Activated T-helper 1 cell treated with Interleukin-2 at 50 U/mL for 16 hours (primary cell): ENCODE measurements around the gene FBXL14.
"Not testable (repeated sequence)": the region's sequence is repeated elsewhere in the genome, so short reads cannot be mapped to it uniquely, and the experiment has no call there.

ENCODE experiments used
- DNase-seq: peaks from one replicate; pipeline ENCODE4 v3.0.0-alpha.2; 2020; ENCODE audit warnings: low read depth

FBXL14 gene

DNA sequence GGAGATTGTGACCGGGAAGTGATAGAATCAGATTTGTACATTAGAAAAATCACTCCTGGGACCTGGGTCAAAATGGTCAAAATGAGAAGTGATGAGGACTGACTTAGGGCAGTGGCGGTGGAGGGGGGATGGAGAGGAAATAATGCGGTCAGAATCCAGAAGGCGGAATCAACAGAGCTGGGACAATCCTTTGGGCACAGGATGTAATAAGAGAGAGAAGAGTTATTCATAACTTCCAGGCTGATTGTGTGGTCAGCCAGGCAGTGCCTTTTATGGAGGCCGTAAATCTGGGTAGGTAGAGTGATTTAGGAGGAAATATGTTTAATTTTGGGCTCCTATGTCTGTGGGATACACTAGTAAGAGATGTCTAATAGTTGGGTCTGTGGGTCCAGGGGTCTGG lies 21.6 kb downstream of the FBXL14 start:
- no peak for DNase-seq

DNA sequence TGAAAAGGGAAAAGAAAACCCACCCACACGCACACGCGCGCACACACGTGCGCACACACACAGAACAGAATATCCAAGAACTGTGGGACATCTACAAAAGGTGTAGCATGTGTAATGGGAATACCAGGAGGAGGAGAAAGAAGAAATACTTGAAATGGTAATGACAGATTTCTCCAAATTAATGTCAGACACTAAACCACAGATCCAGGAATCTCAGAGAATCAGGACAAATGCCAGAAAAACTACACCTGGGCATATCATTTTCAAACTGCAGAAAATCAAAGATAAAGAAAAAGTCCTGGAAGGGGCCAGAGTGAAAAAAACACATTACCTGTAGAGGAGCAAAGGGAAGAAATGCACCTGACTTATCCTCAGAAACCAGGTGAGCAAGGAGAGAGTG lies 26.5 kb downstream of the FBXL14 start:
- no peak for DNase-seq

DNA sequence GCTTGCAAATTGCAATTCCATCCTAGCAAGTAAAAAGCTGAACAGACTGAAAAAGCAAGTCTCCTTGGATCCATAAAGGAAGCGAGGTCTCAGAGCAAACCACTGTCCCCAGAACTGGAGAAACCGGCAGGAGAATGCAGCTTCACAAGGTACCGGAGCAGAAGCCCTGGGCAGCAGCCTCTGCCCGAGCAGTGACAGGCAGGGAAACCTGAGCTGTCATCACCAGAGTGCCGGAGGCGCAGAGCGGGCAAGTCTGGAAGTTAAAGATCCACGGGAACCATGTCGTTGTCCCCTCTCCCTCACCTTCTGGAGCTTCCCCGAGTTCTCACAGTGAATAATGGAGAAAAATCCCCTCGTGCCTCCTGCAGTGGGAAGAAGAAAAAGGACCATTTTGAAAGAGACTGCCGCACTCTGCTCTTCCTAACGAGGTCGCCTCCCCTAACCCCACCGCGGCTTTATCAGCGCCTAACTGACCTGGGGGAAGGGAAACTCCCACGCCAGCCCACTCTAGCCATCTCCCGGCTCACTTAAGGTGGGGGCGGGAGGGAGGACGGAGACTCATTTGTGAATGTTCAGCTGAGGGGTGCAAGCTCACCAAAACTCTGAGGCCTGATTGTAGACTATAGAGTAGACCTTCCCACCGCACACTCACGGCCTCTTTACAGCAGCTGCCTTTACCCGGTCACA lies 27.8 kb downstream of the FBXL14 start:
- DNase-seq: no peak

DNA sequence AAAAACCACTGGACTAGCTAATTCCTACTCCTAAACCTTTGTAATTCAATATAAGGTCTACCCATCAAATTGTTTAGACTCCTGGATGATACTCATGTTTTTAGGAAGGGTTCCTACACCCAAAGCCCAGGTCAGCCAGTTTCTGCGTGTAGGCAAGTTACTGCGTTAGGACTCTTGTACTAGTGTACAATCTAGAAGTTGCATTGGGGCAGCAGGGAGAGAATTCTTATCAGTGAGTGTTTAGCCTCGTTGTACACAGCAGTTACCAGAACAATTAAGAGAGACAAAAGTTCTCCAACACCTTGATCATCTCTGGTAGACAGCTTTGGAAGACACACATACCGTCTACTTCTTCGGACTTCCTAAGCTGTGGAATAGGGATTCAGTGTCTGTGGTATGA lies 29.2 kb downstream of the FBXL14 start:
- DNase-seq: no peak

DNA sequence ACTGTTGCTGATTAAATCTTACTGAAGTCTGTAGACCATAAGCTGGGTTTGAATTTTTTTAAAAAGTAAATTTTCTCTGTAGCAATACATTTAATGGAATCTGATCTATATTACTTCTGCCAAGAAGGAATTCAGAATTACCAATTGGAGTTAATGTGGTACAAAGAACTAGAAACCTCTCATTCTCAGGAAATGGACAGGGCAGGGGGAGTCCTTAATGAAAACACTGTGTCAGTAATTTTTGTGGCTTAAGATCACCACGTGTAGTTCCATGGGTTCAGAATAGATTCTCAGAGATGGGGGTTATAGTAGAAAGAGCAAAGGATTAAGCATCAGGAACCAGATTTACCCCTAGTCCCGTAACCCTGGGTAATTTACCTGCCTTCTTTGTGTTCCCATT lies 30.3 kb downstream of the FBXL14 start:
- no peak for DNase-seq

DNA sequence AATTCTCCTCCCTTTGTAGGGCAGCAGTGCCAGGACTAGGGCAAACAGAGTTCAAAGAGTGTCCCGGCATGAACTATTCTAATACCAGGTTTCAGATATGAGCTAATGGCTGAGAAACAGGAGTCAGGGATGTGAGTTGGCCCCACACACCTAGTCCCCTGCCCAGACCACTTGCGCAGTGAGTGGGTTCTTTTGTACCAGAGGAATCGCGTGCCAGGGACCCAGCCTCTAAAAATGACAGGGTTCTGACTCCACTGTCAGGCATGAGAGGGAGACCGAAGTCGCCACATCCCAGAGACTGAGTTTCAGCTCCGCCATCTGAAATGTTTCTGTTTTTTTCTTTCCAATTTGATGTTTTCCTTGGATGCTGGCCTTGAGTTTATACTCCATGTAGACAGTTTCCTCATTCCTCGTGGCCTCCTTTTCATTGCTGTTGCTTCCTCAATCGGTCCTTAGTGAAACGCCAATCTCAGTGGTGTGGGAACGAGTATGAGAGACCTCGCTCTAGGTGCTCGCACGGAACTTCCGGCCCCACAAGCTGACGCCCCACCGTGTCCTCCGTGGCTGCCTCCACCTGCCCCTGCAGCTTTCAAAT lies 31.5 kb downstream of the FBXL14 start:
- DNase-seq: no peak

DNA sequence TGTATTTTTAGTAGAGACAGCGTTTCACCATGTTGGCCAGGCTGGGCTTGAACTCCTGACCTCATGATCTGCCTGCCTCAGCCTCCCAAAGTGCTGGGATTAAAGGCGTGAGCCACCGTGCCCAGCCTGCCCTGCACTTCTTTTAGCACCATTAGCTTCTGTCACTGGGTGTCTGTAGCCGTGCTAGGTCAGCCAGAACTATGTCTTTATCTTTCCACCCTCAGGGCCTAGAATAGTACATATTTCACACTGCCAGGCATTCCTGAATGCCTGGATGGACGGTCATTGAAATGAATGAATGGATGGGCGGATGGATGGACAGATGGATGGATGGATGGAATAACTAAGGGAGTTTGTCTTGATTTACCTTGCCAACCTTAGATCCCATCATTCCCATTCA lies 33.7 kb downstream of the FBXL14 start:
- DNase-seq: no peak

DNA sequence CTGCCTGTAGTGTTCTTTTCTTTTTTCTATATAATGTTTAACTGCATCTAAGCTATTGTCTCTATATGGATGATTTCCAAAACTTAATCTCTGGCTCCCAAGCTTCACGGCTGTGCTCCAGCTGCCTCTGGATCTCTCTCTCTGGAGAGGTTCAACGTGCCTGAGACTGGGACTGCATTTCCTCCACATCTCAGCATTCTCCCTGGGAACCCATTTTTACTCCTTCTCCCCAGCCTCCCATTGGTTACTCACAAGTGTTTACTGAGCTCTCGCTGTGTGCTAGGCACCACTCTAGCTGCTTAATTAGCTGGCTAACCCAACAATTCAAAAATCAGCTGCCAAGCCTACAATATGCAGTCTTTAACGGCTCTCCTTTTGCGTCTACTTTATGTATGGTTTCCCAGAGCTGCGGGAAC lies 34.7 kb downstream of the FBXL14 start:
- no peak for DNase-seq

DNA sequence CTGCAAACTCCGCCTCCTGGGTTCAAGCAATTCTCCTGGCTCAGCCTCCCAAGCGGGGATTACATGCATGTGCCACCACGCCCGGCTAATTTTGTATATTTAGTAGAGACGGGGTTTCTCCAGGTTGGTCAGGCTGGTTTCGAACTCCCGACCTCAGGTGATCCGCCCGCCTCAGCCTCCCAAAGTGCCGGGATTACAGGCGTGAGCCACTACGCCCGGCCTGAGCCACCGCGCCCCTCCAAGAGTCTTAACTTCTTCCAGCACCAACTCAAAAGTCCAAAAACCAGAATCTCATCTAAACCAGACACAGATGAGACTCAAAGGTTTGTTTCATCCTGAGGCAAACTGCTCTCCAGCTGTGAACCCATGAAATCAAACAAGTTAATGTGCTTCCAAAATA lies 36.3 kb downstream of the FBXL14 start:
- not testable (repeated sequence) for DNase-seq

DNA sequence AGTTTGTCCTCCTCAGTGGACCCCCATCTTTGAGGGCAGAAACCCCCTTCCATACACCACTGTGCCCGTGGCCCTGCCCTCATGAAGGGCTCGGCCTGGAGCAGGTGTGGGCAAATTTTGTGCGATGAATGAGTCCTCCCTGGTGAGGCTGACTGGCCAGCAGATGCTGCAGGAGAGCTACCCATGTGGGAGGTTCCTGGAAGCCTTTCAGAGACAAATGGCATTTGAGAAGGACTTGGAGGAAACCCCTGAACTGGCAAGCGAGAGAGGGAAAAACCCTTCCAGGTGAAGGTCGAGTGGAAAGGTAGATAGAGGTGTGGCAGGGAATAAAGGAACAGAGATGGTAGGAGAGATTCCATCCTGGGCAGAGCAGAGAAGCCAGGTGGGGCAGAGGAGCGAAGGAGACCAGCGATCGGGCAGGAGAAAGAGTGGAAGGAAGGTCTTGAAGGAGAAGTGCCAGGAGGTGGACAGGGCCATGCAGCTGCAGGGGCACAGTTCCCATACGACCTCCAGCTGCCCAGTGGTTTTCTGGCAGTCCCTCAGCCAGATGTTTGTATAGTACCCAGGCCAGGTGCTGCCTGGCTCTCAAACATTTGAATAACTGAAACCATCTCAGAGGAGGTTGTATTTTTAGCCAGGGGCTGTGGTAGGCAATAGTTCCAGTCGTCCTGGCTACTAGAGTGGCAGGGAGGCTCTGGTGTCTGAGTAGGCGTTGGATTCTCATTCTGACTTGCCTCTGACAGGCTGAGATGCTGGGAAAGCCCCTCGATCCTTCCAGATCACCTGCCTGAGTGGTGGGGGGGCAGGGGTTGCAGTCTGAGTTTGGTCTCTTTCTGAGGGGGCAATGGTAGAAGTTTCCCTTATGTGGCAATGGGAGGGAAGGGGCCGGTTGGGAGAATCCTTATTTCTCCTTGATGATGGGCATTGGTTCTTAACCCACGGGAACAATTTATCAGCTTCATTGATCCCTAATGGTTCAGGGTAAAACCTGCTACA lies 40.1 kb downstream of the FBXL14 start:
- no peak for DNase-seq

DNA sequence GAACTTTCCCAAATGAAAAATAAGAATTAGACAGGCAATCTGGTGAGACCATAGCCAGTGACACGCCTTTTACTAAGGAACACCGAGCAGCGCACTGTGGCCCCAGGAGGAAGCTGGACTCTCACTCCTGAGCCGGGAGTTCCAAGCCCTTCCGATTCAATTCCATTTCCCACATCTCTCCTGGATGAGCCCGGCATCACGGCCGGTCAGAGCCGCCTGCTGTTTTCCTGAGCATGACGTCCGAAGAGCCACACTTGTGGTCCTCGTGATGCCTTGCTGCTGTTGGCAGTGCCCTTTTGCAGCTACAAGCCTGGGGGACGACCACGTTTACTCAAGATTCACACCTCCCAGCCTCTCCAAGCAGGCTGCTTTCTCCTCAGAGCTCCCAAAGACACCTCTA lies 40.8 kb downstream of the FBXL14 start:
- DNase-seq: no peak

DNA sequence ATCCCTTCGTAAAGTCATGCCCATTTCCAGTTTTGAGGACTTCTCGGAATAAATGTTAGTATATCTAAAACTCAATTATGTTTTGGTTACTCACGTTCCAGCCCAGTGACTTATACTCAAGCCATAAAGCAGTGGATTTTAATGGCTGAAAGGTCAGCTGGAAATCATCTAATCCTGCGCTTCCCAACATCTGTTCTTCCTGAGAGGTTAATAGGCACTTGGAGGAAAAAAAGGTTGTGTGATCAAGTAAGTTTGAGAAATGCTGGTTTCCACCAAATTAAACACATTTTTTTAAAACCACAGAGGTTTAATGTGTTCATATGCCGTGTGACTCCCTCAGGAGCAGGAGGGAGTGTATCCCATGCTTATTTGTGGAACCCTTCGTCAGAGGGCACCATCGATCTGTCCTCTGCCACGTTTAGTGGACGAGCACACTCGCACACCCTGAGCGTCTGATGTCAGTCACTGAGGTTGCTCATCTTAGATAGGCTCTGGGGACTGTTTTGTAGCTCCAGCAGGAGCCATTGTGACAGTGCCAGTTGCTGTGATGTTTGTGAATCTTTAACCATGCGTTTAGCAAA lies 41.4 kb downstream of the FBXL14 start:
- no peak for DNase-seq

DNA sequence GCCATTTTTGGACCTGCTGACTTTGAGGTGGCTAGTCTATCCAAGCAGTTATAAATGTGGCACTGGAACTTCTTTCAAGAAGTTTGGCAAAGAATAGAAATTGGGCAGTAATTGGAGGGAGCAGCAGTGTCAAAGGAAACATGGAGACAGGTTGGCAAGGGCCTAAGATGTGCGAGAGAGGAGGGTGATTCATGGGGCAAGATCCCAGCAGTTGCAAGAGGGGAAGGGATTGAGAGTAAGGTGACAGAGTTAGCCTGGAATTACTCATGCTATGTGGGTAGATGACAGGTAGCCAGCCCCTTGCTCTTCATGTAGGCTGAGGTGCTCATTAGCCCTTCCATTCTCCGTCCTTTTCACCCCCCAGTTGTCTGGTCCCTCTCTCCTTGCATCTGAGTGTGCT lies 42.2 kb downstream of the FBXL14 start:
- no peak for DNase-seq

DNA sequence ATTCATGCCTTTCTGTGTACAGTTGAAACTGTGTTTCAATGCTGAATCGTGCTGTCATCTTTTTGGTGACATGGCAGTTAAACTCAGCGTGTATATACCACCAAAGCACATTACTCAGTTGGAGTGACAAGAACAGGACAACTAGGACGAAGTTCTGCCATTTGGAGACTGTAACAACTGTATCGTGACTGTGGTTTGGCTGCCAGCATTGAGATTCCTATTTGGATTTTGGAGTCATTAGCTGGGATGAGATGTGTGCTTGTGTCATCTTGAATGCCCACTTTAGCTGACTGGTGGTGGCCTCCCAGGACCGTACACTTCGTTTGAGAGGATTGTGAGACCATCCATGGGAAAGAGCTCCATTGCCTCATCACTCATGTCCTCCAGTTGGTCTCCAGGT lies 42.9 kb downstream of the FBXL14 start:
- DNase-seq: no peak

DNA sequence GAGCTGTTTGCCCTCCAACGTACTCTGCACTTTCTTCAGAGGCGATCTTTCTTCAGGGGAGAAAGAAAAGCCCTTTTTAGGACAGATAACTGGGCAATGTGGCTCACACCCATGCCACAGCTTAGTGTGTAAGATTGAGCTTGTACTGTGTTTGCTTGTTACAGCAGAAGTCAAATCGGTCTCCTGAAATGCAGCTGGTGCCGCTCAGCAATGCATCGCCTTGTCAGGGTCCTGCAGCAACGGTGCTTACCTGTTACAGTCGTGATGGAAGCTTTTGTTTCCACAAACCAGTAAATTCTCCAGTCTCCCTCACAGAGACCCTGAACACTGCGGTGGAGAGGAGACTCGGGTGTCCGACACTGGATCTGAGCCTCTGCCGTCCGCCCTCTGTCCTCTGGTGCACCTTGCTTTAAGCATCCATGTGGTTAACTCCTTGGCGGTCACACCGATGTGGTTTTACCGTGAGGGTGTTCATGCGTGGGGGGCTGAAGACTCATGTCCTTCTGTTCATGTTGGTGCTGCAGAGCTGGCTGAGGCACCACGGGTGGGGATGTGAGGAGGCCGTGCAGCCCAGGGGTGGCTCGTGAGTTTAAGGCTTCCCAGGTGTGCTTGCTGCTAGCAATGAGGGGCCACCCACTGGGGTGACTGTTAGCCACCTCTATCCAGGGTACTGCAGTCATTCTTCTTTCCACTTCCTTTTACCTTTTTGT lies 47.3 kb downstream of the FBXL14 start:
- DNase-seq: no peak

DNA sequence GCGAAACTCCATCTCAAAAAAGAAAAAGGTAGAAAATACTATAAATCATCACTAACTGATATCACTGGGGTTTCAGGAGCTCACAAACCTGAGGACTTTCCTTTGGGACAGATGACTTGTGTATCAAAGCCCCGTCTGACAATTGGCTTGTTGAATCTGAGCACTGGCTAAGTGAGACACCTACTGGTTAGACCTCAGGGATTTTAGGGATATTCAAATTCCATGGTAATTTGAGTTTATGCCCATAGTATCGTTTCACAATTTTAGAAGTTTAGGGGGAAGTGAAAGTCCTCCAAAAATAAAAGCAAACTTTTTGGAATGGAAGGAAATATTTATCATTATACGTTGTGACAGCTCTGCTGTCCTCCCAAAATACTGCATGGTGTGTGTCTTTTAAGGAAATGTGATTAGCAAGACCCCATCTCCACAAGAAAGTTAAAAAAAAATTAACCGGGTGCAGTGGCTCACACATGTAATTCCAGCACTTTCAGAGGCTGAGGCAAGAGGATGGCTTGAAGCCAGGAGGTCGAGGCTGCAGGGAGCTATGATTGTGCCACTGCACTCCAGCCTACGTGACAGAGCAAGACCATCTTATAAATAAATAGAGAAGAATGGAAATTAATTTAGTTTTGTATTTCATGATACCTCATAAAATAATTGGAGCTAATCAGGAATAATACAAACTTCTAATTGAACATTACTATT lies 49.2 kb downstream of the FBXL14 start:
- DNase-seq: no peak

DNA sequence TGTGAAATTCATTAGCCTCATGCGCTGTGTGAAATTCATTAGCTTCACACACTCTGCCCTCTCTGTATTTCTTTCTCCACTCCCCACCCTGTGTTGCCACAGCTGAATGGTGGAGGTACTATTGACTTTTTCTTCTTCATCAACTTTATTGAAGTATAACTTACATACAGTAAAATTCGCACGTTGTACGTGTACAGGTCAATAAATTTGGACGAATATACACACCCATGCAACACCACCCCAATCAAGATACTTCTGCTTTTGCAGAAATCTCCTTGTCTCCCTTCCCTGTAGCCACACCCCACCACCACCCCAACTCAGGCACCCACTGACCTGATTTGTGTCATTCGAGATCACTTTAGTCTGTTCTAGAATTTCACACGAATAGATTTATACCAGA lies 51.8 kb downstream of the FBXL14 start:
- DNase-seq: no peak

DNA sequence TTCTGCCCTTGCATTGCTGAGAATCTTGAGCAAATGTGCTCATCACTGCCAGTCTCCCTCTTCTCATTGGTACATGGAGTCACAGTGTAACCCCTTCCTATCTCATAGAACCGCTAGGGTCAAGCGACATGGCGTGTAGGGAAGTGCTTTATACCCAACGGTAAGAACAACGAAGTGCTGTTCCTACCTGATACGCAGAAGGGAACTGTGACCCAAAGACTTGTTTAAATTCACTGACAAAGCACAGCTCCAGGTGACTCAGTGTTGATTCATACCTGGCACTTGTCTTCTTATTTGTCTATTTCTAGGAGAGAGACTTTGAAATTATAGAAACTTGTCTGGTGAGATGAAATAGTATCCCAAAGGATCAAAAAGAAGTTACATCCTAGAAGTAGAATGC lies 53.7 kb downstream of the FBXL14 start:
- no peak for DNase-seq

DNA sequence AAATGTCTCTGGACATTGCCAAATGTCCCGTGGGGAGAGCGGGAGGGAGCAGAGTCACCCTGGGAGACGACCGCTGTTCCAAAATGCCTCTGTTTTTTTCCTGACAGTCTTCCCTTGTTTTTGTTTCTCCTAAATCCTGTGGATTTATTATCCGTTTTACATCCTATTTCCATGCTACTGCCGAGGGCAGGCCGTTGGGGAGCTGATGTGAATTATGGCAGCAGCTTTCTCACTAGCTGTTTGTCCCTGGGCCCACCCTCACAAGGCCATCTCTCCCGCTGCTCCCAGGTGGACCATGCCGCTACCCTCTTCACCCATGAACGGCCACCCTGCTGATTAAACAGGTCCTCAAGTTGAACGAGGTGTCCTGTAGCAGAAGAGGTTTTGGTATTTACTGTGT lies 55.2 kb downstream of the FBXL14 start:
- no peak for DNase-seq

DNA sequence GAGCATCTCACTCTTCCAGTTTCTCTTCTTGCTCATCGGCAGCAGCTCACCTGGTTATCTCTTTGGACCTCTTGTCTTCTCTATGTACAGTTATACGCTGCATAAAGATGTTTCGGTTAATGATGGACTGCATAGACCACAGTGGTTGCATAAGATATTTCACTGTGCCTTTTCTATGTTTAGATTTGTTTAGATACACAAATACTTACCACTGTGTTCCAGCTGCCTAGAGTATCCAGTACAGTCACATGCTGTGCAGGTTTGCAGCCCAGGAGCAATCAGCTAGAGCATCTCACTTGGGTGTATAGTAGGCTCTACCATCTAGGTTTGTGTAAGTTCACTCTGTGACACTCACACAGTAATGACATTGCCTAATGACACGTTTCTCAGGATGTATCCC lies 57.6 kb downstream of the FBXL14 start:
- DNase-seq: no peak

DNA sequence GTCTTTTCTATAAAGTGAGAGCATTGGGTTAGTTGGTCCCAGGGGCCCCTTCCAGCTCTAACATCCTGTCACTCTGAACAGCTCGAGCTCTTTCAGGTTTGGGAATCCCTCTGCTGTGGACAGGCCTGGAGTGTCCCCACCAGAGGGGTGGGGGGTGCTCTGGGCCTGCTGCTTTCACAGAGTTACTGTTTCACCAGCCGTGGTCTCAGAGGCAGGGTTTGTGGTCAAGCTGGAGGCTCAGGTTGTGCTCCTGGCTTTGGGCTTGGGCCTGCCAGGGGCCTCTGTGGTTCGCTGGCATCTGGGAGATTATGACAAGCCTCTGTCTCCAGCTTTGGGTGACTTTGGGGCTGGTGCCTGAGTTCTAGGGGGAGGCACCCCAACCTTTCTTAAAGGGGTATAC lies 59.6 kb downstream of the FBXL14 start:
- DNase-seq: no peak
